ENCODE results near the gene ATXN2. TPM values are rescaled to one million over a fixed set of nuclear protein-coding genes. Genes with fewer than 3 reads are reported as not detected.

Gene ATXN2
- total RNA-seq, 1 experiment from 2014 or later = 72.9 TPM

GRCh38 chr12:111455448-111456320 is 143.4 kb downstream of the ATXN2 start:
- WGBS (ENCODE audit: extremely low coverage, insufficient read length, low lambda C conversion rate) = no CpG with 5 or more reads among the region's 15 CpGs
- H3K4me3 Mint-ChIP-seq = no peak overlapping the region

More at GRCh38 chr12:111455448-111456320, 143.4 kb downstream of the ATXN2 start:
- no peaks in the 10 kb centered on the region for H3K27me3 Mint-ChIP-seq (ENCODE audit: low read depth)
- no peak overlapping the region for H3K4me2 ChIP-seq (ENCODE audit: insufficient read depth, insufficient read length, low read length)
- H3K9me3 Mint-ChIP-seq = no peaks in the 10 kb centered on the region
- no peak overlapping the region for H3K9ac ChIP-seq (ENCODE audit: extremely low read depth, insufficient read length, low read length)
- H2BK5ac ChIP-seq (ENCODE audit: insufficient read length, low read length) = no peak overlapping the region
- no peak overlapping the region for H3K27ac ChIP-seq (ENCODE audit: insufficient read length, low read depth, low read length)
- no peak overlapping the region for H3K23ac ChIP-seq (ENCODE audit: insufficient read length, low read depth, low read length)
- no peaks in the 10 kb centered on the region for H4K20me1 ChIP-seq (ENCODE audit: control insufficient read depth, insufficient read depth, insufficient read length)
- peaks cover 25 to 57% (median 43%) of the 10 kb centered on the region in 3 experiments; a peak in 6 of 7 replicates for H3K36me3 Mint-ChIP-seq (ENCODE audit: insufficient read depth in 1 of 3, low read depth in 3 of 3)
- no peak overlapping the region for H2BK20ac ChIP-seq (ENCODE audit: low read depth, low read length, poor library complexity, severe bottlenecking)
- no peaks in the 10 kb centered on the region for H3K79me2 ChIP-seq (ENCODE audit: insufficient read depth, low read length)
- no peak overlapping the region for H3K14ac ChIP-seq (ENCODE audit: insufficient read depth, low read length)
- no peak for TF ChIP-seq CTCF (conservative IDR thresholded peaks at IDR 0.05)
- no peak overlapping the region for H2BK120ac ChIP-seq (ENCODE audit: low read depth, low read length, poor library complexity, severe bottlenecking)
- H3K56ac ChIP-seq (ENCODE audit: insufficient read length, low read depth, low read length) = no peak overlapping the region
- H2BK15ac ChIP-seq (ENCODE audit: low read depth, low read length) = no peak overlapping the region
- no peaks in the 10 kb centered on the region for H3K23me2 ChIP-seq (ENCODE audit: insufficient read length, low read depth, low read length, poor library complexity, severe bottlenecking)
- H3K4me1 ChIP-seq (ENCODE audit: insufficient read depth, low read length) = no peaks in the 10 kb centered on the region
- H3K4me1 Mint-ChIP-seq = no peaks in the 10 kb centered on the region
- DNase-seq = no peak
- no peak overlapping the region for H3T11ph ChIP-seq (ENCODE audit: low read length)
- H4K8ac ChIP-seq (replicated peaks; ENCODE audit: insufficient read length, low read depth, low read length) = no peak overlapping the region
- H3K27ac Mint-ChIP-seq = peak overlapping the region in 2 of 3 experiments; percentile 9 to 13; a peak in 2 of 7 replicates
- no peaks in the 10 kb centered on the region for H3K79me1 ChIP-seq (ENCODE audit: insufficient read depth, low read depth, low read length, poor library complexity, severe bottlenecking)
- no peaks in the 10 kb centered on the region for H3K9me3 ChIP-seq (ENCODE audit: control insufficient read depth, low read depth, low read length)
- no peaks in the 10 kb centered on the region for H3K27me3 ChIP-seq (ENCODE audit: insufficient read depth, low read length)
- H3K4ac ChIP-seq (ENCODE audit: low read depth, low read length) = no peak overlapping the region
- no peak overlapping the region for H4K91ac ChIP-seq (ENCODE audit: insufficient read length, low read depth, low read length)
- H4K5ac ChIP-seq (ENCODE audit: insufficient read length, low read depth, low read length) = no peak overlapping the region
- H2AFZ ChIP-seq (ENCODE audit: low read length) = no peak overlapping the region
- H2AK5ac ChIP-seq (ENCODE audit: insufficient read length, low read length) = no peak overlapping the region
- no peak overlapping the region for H3K18ac ChIP-seq (ENCODE audit: insufficient read length, low read depth, low read length)
- H2BK12ac ChIP-seq (ENCODE audit: insufficient read length, low read depth, low read length) = no peak overlapping the region

Measured in H9 (cell line).